ENCODE measurements around the gene SACS.

- TF ChIP-seq TAF1 (conservative IDR thresholded peaks at IDR 0.05): no peak
- TF ChIP-seq ATF3 (IDR thresholded peaks at IDR 0.05): no peak
- TF ChIP-seq REST (IDR thresholded peaks at IDR 0.05): no peak
- TF ChIP-seq RAD21 (IDR thresholded peaks at IDR 0.05): no peak
- TF ChIP-seq CTCF (IDR thresholded peaks at IDR 0.05; ENCODE audit: low read depth, low read length, missing input control): no peak
- no peak for TF ChIP-seq JUND (IDR thresholded peaks at IDR 0.05)
- TF ChIP-seq SP1 (IDR thresholded peaks at IDR 0.05): no peak
- no peak for TF ChIP-seq MAX (IDR thresholded peaks at IDR 0.05)
These were observed 21.8 kb downstream of the SACS start for GRCh38 chr13:23411706-23412105.

All from liver (tissue), 3 donors.